SH-SY5Y (cell line): ENCODE measurements around the gene CA10.

Experiments
- GATA2 ChIP-seq: IDR thresholded peaks from 2 replicates; pipeline ENCODE4 v1.6.1; 2011; ENCODE audit warnings: mild to moderate bottlenecking, low read depth, low read length
- GATA3 ChIP-seq: IDR thresholded peaks from 2 replicates; pipeline ENCODE4 v1.6.1; 2011; ENCODE audit warnings: low read depth, mild to moderate bottlenecking, low read length, moderate library complexity

DNA sequence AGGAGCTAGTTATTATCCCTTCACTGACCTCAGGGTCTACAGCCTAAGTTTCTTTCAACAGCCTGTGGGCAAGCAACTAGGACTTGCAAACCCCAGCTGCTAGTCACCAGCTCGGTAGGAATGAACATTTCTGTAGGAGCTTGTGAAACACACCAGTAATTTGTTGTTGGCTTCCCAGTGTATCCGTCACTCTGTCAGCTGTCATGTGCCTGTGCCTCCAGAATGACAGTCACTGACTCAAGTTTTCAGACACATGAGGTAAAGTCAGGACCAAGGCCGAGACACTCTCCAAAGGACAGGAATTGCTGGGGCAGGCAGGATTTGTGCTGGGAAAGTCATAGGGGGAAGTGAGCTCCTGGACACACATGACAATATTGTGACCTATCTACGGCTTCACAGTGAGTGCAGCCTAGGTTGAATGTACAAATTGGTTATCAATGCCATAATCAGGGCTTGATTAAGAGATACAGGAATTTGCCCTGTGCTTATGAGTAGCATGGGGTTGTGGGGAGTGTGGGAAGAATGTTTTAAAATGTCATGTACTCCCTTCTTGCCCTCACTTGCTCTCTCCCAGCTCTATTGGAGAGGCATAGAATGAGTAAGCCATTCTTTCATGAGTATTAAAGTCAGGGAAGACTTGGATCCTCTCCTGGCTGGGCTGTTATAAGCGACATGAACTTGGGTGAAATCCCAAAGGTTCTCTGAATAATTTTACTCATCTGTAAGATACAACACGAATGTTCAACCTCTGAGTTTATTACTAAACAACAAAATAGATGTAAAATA lies 506.8 kb downstream of the CA10 start:
- TF ChIP-seq GATA3 (no peak), GATA2 (0 out of 2 replicates have a peak, but pooled peaks have one; percentile 21)
